ENCODE data around the gene CERS1.

The CERS1 gene

GRCh38 chr19:18898607-18899408 lies 2.9 kb upstream of the CERS1 start:
- no peak for DNase-seq (ENCODE audit: low read depth)

- DNase-seq (ENCODE audit: low read depth), result no peak
Observed at GRCh38 chr19:18898081-18898606, 2.2 kb upstream of the CERS1 start.

- no peak for DNase-seq (ENCODE audit: low read depth)
Observed at GRCh38 chr19:18897094-18898029, 1.4 kb upstream of the CERS1 start.

- no peak for DNase-seq (ENCODE audit: low read depth)
Observed at GRCh38 chr19:18896421-18896841, 473 bp upstream of the CERS1 start.

GRCh38 chr19:18895038-18895823 lies 727 bp downstream of the CERS1 start:
- DNase-seq (ENCODE audit: low read depth), result no peak

- no peak for DNase-seq (ENCODE audit: low read depth)
Observed at GRCh38 chr19:18894254-18895037, 1.5 kb downstream of the CERS1 start.

- DNase-seq (ENCODE audit: low read depth), result no peak
Observed at GRCh38 chr19:18893587-18894253, 2.2 kb downstream of the CERS1 start.

GRCh38 chr19:18889949-18890745 lies 5.8 kb downstream of the CERS1 start:
- no peak for DNase-seq (ENCODE audit: low read depth)

GRCh38 chr19:18886972-18887371 lies 9.0 kb downstream of the CERS1 start:
- no peak for DNase-seq (ENCODE audit: low read depth)

GRCh38 chr19:18883526-18884304 lies 12.2 kb downstream of the CERS1 start:
- DNase-seq (ENCODE audit: low read depth), result no peak

GRCh38 chr19:18881491-18881890 lies 14.5 kb downstream of the CERS1 start:
- no peak for DNase-seq (ENCODE audit: low read depth)

- DNase-seq (ENCODE audit: low read depth), result no peak
Observed at GRCh38 chr19:18879579-18880373, 16.2 kb downstream of the CERS1 start.

GRCh38 chr19:18878858-18879578 lies 16.9 kb downstream of the CERS1 start:
- no peak for DNase-seq (ENCODE audit: low read depth)

GRCh38 chr19:18878058-18878797 lies 17.7 kb downstream of the CERS1 start:
- no peak for DNase-seq (ENCODE audit: low read depth)

GRCh38 chr19:18876865-18877264 lies 19.1 kb downstream of the CERS1 start:
- DNase-seq (ENCODE audit: low read depth), result no peak

- DNase-seq (ENCODE audit: low read depth), result no peak
Observed at GRCh38 chr19:18875726-18876125, 20.2 kb downstream of the CERS1 start.

GRCh38 chr19:18871543-18871942 lies 24.4 kb downstream of the CERS1 start:
- DNase-seq (ENCODE audit: low read depth), result no peak
